Trophoblast cell (in vitro differentiated cells and primary cell): ENCODE data around the gene AOC2.
"Not testable (repeated sequence)": the region's sequence is repeated elsewhere in the genome, so short reads cannot be mapped to it uniquely, and the experiment has no call there.

Source experiments
- DNase-seq, 2 donors: peaks; one replicate each; pipeline ENCODE4 v3.0.0-alpha.2; 2016
- H2AFZ ChIP-seq: 2 replicates; pipeline ENCODE4 v1.6.1; 2013; ENCODE audit warnings: low read length, moderate library complexity, mild to moderate bottlenecking; ENCODE audit not compliant: insufficient read depth, poor library complexity
- H2AK5ac ChIP-seq: 2 replicates; pipeline ENCODE4 v1.6.1; 2013; ENCODE audit warnings: mild to moderate bottlenecking, low read length
- H2BK120ac ChIP-seq: 2 replicates; pipeline ENCODE4 v1.6.1; 2013; ENCODE audit warnings: low read length, mild to moderate bottlenecking, moderate library complexity; ENCODE audit not compliant: insufficient read depth, poor library complexity
- H2BK12ac ChIP-seq: 2 replicates; pipeline ENCODE4 v1.6.1; 2013; ENCODE audit warnings: mild to moderate bottlenecking, low read length, moderate library complexity
- H2BK5ac ChIP-seq: 2 replicates; pipeline ENCODE4 v1.6.1; 2013; ENCODE audit warnings: low read length, low read depth, moderate library complexity, mild to moderate bottlenecking; ENCODE audit not compliant: poor library complexity
- H3K14ac ChIP-seq: 2 replicates; pipeline ENCODE4 v1.6.1; 2013; ENCODE audit warnings: mild to moderate bottlenecking, low read length
- H3K18ac ChIP-seq: 2 replicates; pipeline ENCODE4 v1.6.1; 2013; ENCODE audit warnings: mild to moderate bottlenecking, low read length
- H3K23ac ChIP-seq: 2 replicates; pipeline ENCODE4 v1.6.1; 2013; ENCODE audit warnings: low read length
- H3K27ac ChIP-seq: 2 replicates; pipeline ENCODE4 v1.5.1; 2013; ENCODE audit warnings: low read depth, mild to moderate bottlenecking, inconsistent platforms, low read length, moderate library complexity
- H3K27me3 ChIP-seq: 2 replicates; pipeline ENCODE4 v1.6.1; 2013; ENCODE audit warnings: inconsistent platforms, mild to moderate bottlenecking, low read length, moderate library complexity; ENCODE audit not compliant: insufficient read depth
- H3K36me3 ChIP-seq, 2 experiments: 1 replicate in 1 of 2; 2 replicates in 1 of 2; pipeline ENCODE4 v1.6.1; 2013; ENCODE audit warnings: low read length in 2 of 2, mild to moderate bottlenecking in 2 of 2, moderate library complexity in 1 of 2; ENCODE audit not compliant: insufficient read depth in 2 of 2, control insufficient read depth in 1 of 2
- H3K4ac ChIP-seq: 2 replicates; pipeline ENCODE4 v1.6.1; 2013; ENCODE audit warnings: low read depth, mild to moderate bottlenecking, low read length, moderate library complexity
- H3K4me1 ChIP-seq, 2 experiments: 1 replicate in 1 of 2; 2 replicates in 1 of 2; pipeline ENCODE4 v1.6.1; 2013; ENCODE audit warnings: low read length in 2 of 2, mild to moderate bottlenecking in 2 of 2, moderate library complexity in 1 of 2; ENCODE audit not compliant: insufficient read depth in 2 of 2, control insufficient read depth in 1 of 2
- H3K4me2 ChIP-seq: 2 replicates; pipeline ENCODE4 v1.6.1; 2013; ENCODE audit warnings: inconsistent platforms, mild to moderate bottlenecking, low read length, moderate library complexity
- H3K4me3 ChIP-seq: 2 replicates; pipeline ENCODE4 v1.5.1; 2013; ENCODE audit warnings: mild to moderate bottlenecking, low read depth, low read length, inconsistent platforms
- H3K79me1 ChIP-seq: one replicate; pipeline ENCODE4 v1.6.1; 2013; ENCODE audit warnings: low read length
- H3K79me2 ChIP-seq: 2 replicates; pipeline ENCODE4 v1.6.1; 2013; ENCODE audit warnings: low read length, mild to moderate bottlenecking; ENCODE audit not compliant: control insufficient read depth, insufficient read depth, poor library complexity
- H3K9ac ChIP-seq: 2 replicates; pipeline ENCODE4 v1.6.1; 2013; ENCODE audit warnings: mild to moderate bottlenecking, low read length
- H3K9me3 ChIP-seq: 2 replicates; pipeline ENCODE4 v1.6.1; 2013; ENCODE audit warnings: low read depth, mild to moderate bottlenecking, control low read depth, inconsistent platforms, low read length; ENCODE audit not compliant: insufficient read depth
- H4K12ac ChIP-seq: 2 replicates; pipeline ENCODE4 v1.6.1; 2013; ENCODE audit warnings: low read depth, mild to moderate bottlenecking, low read length, moderate library complexity
- H4K8ac ChIP-seq: 2 replicates; pipeline ENCODE4 v1.6.1; 2013; ENCODE audit warnings: low read depth, mild to moderate bottlenecking, low read length, moderate library complexity
- H4K91ac ChIP-seq: one replicate; pipeline ENCODE4 v1.6.1; 2013; ENCODE audit warnings: low read depth, mild to moderate bottlenecking, low read length, moderate library complexity
- WGBS: extraction: QIAGEN DNeasy Blood & Tissue Kit; methylation state at CpG from one replicate; pipeline ENCODE4 v1.1.7; 2013; ENCODE audit warnings: missing lambda C conversion rate; ENCODE audit not compliant: insufficient read length, insufficient coverage; ENCODE audit errors: extremely low coverage; 5-methylcytosine and 5-hydroxymethylcytosine counted together

Gene AOC2

GRCh38 chr17:42853597-42853967 is 9.2 kb downstream of the AOC2 start:
- H4K12ac ChIP-seq: no peak overlapping the region
- no CpG with 5 or more reads among the region's 5 CpGs for WGBS

GRCh38 chr17:42853968-42854790 is 9.8 kb downstream of the AOC2 start:
- H2BK120ac ChIP-seq: no peak overlapping the region
- H3K27me3 ChIP-seq: no peaks in the 10 kb centered on the region
- no peak overlapping the region for H3K18ac ChIP-seq
- H3K79me1 ChIP-seq: no peaks in the 10 kb centered on the region
- no peak overlapping the region for H3K23ac ChIP-seq
- no peak overlapping the region for H2BK12ac ChIP-seq
- H3K4me3 ChIP-seq: no peak overlapping the region
- no peak overlapping the region for H3K4me2 ChIP-seq
- no peak overlapping the region for H4K12ac ChIP-seq
- H3K9me3 ChIP-seq: no peaks in the 10 kb centered on the region
- no peaks in the 10 kb centered on the region for H3K36me3 ChIP-seq
- H4K8ac ChIP-seq: no peak overlapping the region
- DNase-seq: no peak
- no peaks in the 10 kb centered on the region for H3K79me2 ChIP-seq
- no peaks in the 10 kb centered on the region for H3K4me1 ChIP-seq
- H2AK5ac ChIP-seq: no peak overlapping the region
- no CpG with 5 or more reads among the region's 15 CpGs for WGBS
- no peak overlapping the region for H2AFZ ChIP-seq
- H3K27ac ChIP-seq: no peak overlapping the region
- H3K14ac ChIP-seq: no peak overlapping the region
- H2BK5ac ChIP-seq: no peak overlapping the region
- H3K4ac ChIP-seq: no peak overlapping the region
- H3K9ac ChIP-seq: no peak overlapping the region
- H4K91ac ChIP-seq: no peak overlapping the region

More at GRCh38 chr17:42853597-42853967, 9.2 kb downstream of the AOC2 start:
- Histone ChIP-seq H2BK12ac (no peak overlapping the region), H2BK5ac (no peak overlapping the region), H3K79me1 (no peaks in the 10 kb centered on the region), H3K4ac (no peak overlapping the region), H2AK5ac (no peak overlapping the region), H3K27me3 (no peaks in the 10 kb centered on the region), H2BK120ac (no peak overlapping the region), H3K4me3 (no peak overlapping the region), H3K4me1 (no peaks in the 10 kb centered on the region), H3K9me3 (no peaks in the 10 kb centered on the region), H3K4me2 (no peak overlapping the region), H4K8ac (no peak overlapping the region), H3K79me2 (no peaks in the 10 kb centered on the region), H4K91ac (no peak overlapping the region), H2AFZ (no peak overlapping the region), H3K9ac (no peak overlapping the region), H3K18ac (no peak overlapping the region), H3K36me3 (no peaks in the 10 kb centered on the region), H3K23ac (no peak overlapping the region), H3K14ac (no peak overlapping the region), H3K27ac (no peak overlapping the region)
- DNase-seq: no peak

GRCh38 chr17:42855048-42855596 is 10.7 kb downstream of the AOC2 start:
- no peak overlapping the region for H3K4me3 ChIP-seq
- H3K9ac ChIP-seq: no peak overlapping the region
- no peak overlapping the region for H3K27ac ChIP-seq
- H3K4ac ChIP-seq: no peak overlapping the region
- no peak overlapping the region for H2AK5ac ChIP-seq
- H2BK5ac ChIP-seq: no peak overlapping the region
- no peak overlapping the region for H4K91ac ChIP-seq
- H3K23ac ChIP-seq: no peak overlapping the region
- H3K27me3 ChIP-seq: no peaks in the 10 kb centered on the region
- H2BK12ac ChIP-seq: no peak overlapping the region
- no peak overlapping the region for H2AFZ ChIP-seq
- no peaks in the 10 kb centered on the region for H3K4me1 ChIP-seq
- DNase-seq: no peak
- no peaks in the 10 kb centered on the region for H3K79me1 ChIP-seq
- H3K36me3 ChIP-seq: no peaks in the 10 kb centered on the region
- H3K18ac ChIP-seq: no peak overlapping the region
- no peak overlapping the region for H4K12ac ChIP-seq
- H3K9me3 ChIP-seq: no peaks in the 10 kb centered on the region
- H3K79me2 ChIP-seq: no peaks in the 10 kb centered on the region
- H3K4me2 ChIP-seq: no peak overlapping the region
- WGBS: no CpG with 5 or more reads among the region's 8 CpGs
- H4K8ac ChIP-seq: no peak overlapping the region
- H3K14ac ChIP-seq: no peak overlapping the region
- no peak overlapping the region for H2BK120ac ChIP-seq

GRCh38 chr17:42856093-42856492 is 11.7 kb downstream of the AOC2 start:
- H3K4me2 ChIP-seq, H3K36me3 ChIP-seq, H3K9ac ChIP-seq, H4K8ac ChIP-seq, DNase-seq, H3K4me3 ChIP-seq, H2AK5ac ChIP-seq, H3K27me3 ChIP-seq, H3K9me3 ChIP-seq, H4K12ac ChIP-seq, H2BK120ac ChIP-seq, H3K4ac ChIP-seq, H2BK5ac ChIP-seq, H3K23ac ChIP-seq, H3K4me1 ChIP-seq, H3K79me1 ChIP-seq, H3K14ac ChIP-seq, H4K91ac ChIP-seq, H2AFZ ChIP-seq, H3K27ac ChIP-seq, H2BK12ac ChIP-seq, H3K18ac ChIP-seq, H3K79me2 ChIP-seq: not testable (repeated sequence)
- WGBS: no CpG with 5 or more reads among the region's 8 CpGs
